H1 (cell line): ENCODE measurements around the gene CLDN7. TPM values are rescaled to one million over a fixed set of nuclear protein-coding genes. Genes with fewer than 3 reads are reported as not detected.

Experiments
- CTCF ChIP-seq, 3 experiments: IDR thresholded peaks; 1 replicate in 2 of 3; 2 replicates in 1 of 3; pipeline versions ENCODE4 v1.5.1 to v1.6.1; 2011; ENCODE audit warnings: low read length in 3 of 3, mild to moderate bottlenecking in 3 of 3, inconsistent platforms in 2 of 3, low read depth in 1 of 3, moderate library complexity in 1 of 3; ENCODE audit not compliant: insufficient read depth in 1 of 3; ENCODE audit errors: control extremely low read depth in 1 of 3
- polyA plus RNA-seq, 7 experiments: library from polyadenylated mRNA; depleted of rRNA in 3 of 7; stranded (reverse) in 5 of 7; unstranded in 2 of 7; fragments of >200 nt in 5 of 7; fragments of 200-250 nt in 2 of 7; gene quantifications; 1 replicate in 5 of 7; 2 replicates in 1 of 7; 4 replicates in 1 of 7; pipeline versions ENCODE4 v1.2.1 to v1.2.3, GENCODE V29; 2011 to 2013; ENCODE audit warnings: missing spikeins in 2 of 7, mixed read lengths in 2 of 7
- total RNA-seq: library from RNA; stranded (reverse); fragmentation: NEBNext Ultra II Directional; extraction: Animal tissue kit (Norgen Biotek cat#: 25700); gene quantifications from 2 replicates; pipeline ENCODE4 v1.2.1, GENCODE V29; 2021

The CLDN7 gene
- total and polyA plus RNA-seq, 2 of the 8 experiments (the other 6 are each of a cell fraction or from before 2014, with no cell fraction given): 118 to 119 TPM

- TF ChIP-seq CTCF (IDR thresholded peaks at IDR 0.05; ENCODE audit: control extremely low read depth in 1 of 3, insufficient read depth in 1 of 3, low read depth in 1 of 3, low read length in 3 of 3): no peak
Observed at GRCh38 chr17:7219812-7220592, 42.3 kb downstream of the CLDN7 start, which contains the start of the genes ACADVL and DLG4 (continued).
